HepG2 (cell line): ENCODE measurements around the gene VDR. TPM values are rescaled to one million over a fixed set of nuclear protein-coding genes. Genes with fewer than 3 reads are reported as not detected.
"Not testable (repeated sequence)": the region's sequence is repeated elsewhere in the genome, so short reads cannot be mapped to it uniquely, and the experiment has no call there.

Experiments used
- ATAC-seq: fragments of 200-7000 bp; cut with Tn5 transposase; 3 replicates; pipeline ENCODE4 v1.9.1; 2020; ENCODE audit warnings: mild to moderate bottlenecking, moderate library complexity
- BruUV-seq: library from RNA; stranded (reverse); fragments of 400-500 nt; replicated peaks from 2 replicates; lab custom pipeline; 2021; lab: Mats Ljungman, UMichigan
- CTCF ChIA-PET: fragments of 300-600 bp; formaldehyde crosslinking; extraction: SDS; loops from one replicate; lab custom pipeline; 2021; ENCODE audit warnings: low total read pairs, inconsistent platforms, low intra/inter-chr PET ratio; lab: Yijun Ruan, JAX
- POLR2A ChIA-PET: fragments of 350-600 bp; sonication (Branson Sonifier 250); formaldehyde crosslinking; loops from one replicate; lab custom pipeline; 2020; ENCODE audit warnings: antibody characterized with exemption, inconsistent platforms; lab: Yijun Ruan, JAX
- DNase-seq: peaks from one replicate; pipeline ENCODE4 v3.0.0-alpha.2; 2015; ENCODE audit warnings: low spot score
- FAIRE-seq: peaks from 3 replicates; lab custom pipeline; 2011; peaks lifted over from hg19 to GRCh38; lab: Jason Lieb, UNC
- H2AFZ ChIP-seq: one replicate; pipeline ENCODE4 v1.6.1; 2011; ENCODE audit warnings: low read length, inconsistent platforms
- H3K27ac ChIP-seq: fragments of 300-600 bp; 3 replicates; pipeline ENCODE4 v1.8.0; 2011; ENCODE audit warnings: mixed run types, mild to moderate bottlenecking, mixed read lengths, low read length, inconsistent platforms; ENCODE audit not compliant: insufficient read depth; ENCODE audit errors: extremely low read length
- H3K27me3 ChIP-seq, 2 experiments: fragments of 200-600 bp in 1 of 2; 2 replicates in 1 of 2; 3 replicates in 1 of 2; pipeline versions ENCODE4 v1.6.0 to v1.8.0; 2011; ENCODE audit warnings: low read length in 2 of 2, mild to moderate bottlenecking in 2 of 2, moderate library complexity in 2 of 2, inconsistent platforms in 1 of 2; ENCODE audit not compliant: insufficient read depth in 2 of 2, control insufficient read depth in 1 of 2
- H3K36me3 ChIP-seq, 2 experiments: fragments of 200-600 bp in 1 of 2; replicated peaks in 1 of 2; 2 replicates in 1 of 2; 3 replicates in 1 of 2; pipeline versions ENCODE4 v1.5.1 to v1.8.0; 2011; ENCODE audit warnings: low read length in 2 of 2, inconsistent platforms in 1 of 2; ENCODE audit not compliant: insufficient read depth in 2 of 2, control insufficient read depth in 1 of 2
- H3K4me1 ChIP-seq: 2 replicates; pipeline ENCODE4 v1.5.1; 2012; ENCODE audit warnings: low read length, inconsistent platforms; ENCODE audit not compliant: insufficient read depth
- H3K4me2 ChIP-seq: 2 replicates; pipeline ENCODE4 v1.6.0; 2011; ENCODE audit warnings: low read depth, low read length, inconsistent platforms
- H3K4me3 ChIP-seq, 3 experiments: fragments of 200-600 bp in 1 of 3; sonication (generic), shearing (Covaris generic) in 1 of 3; replicated peaks in 1 of 3; 2 replicates each; pipeline ENCODE4 v1.5.1; 2011 to 2016; ENCODE audit warnings: low read length in 3 of 3, inconsistent platforms in 2 of 3, low read depth in 2 of 3, mild to moderate bottlenecking in 2 of 3, control low read depth in 1 of 3, mixed read lengths in 1 of 3; ENCODE audit not compliant: insufficient read depth in 1 of 3
- H3K79me2 ChIP-seq: one replicate; pipeline ENCODE4 v1.6.1; 2011; ENCODE audit warnings: low read length, inconsistent platforms; ENCODE audit not compliant: insufficient read depth
- H3K9ac ChIP-seq: 2 replicates; pipeline ENCODE4 v1.6.0; 2011; ENCODE audit warnings: mild to moderate bottlenecking, low read depth, low read length, inconsistent platforms; ENCODE audit not compliant: insufficient read depth
- H3K9me3 ChIP-seq: 2 replicates; pipeline ENCODE4 v1.5.1; 2012; ENCODE audit warnings: mild to moderate bottlenecking, low read length
- H4K20me1 ChIP-seq: 2 replicates; pipeline ENCODE4 v1.6.0; 2011; ENCODE audit warnings: inconsistent platforms, mild to moderate bottlenecking, low read length, moderate library complexity; ENCODE audit not compliant: insufficient read depth
- SIN3B ChIP-seq: fragments of 150-350 bp; IDR thresholded peaks from 2 replicates; pipeline ENCODE4 v1.6.1; 2014; ENCODE audit warnings: low read length
- ZNF770 ChIP-seq: sonication (generic); formaldehyde crosslinking; IDR thresholded peaks from 2 replicates; pipeline ENCODE4 v1.5.0; 2020; ENCODE audit warnings: mild to moderate bottlenecking, missing genetic modification reagents
- WGBS: methylation state at CpG from one replicate; pipeline ENCODE4 v1.1.6; 2017; ENCODE audit warnings: low lambda C conversion rate; 5-methylcytosine and 5-hydroxymethylcytosine counted together
- in situ Hi-C: cut with HindIII; loops from 2 replicates; pipeline ENCODE4 v1.10.0; 2017; ENCODE audit warnings: low pct_unique_long_range_greater_than_20kb; ENCODE audit not compliant: extremely low pct_ligation_motif_present
- intact Hi-C: fragments of 100-400 bp; cut with micrococcal nuclease; formaldehyde crosslinking; loops from one replicate; pipeline ENCODE4 v1.10.0; 2022; ENCODE audit not compliant: unreplicated experiment
- polyA plus RNA-seq, 8 experiments: library from polyadenylated mRNA; depleted of rRNA in 3 of 8; stranded (reverse) in 7 of 8; unstranded in 1 of 8; fragments of >200 nt; fragmentation: Illumina TruSeq in 4 of 8; extraction: Trizol in 4 of 8; gene quantifications; 2 replicates each; pipeline versions ENCODE4 v1.2.1 to v1.2.3, GENCODE V29; 2011 to 2016; ENCODE audit warnings: low read depth in 4 of 8, missing spikeins in 1 of 8, mixed read lengths in 1 of 8; ENCODE audit not compliant: insufficient read depth in 1 of 8
- total RNA-seq, 5 experiments: library from RNA; depleted of rRNA; stranded (reverse); fragments of >200 nt; fragmentation: Illumina TruSeq; extraction: Trizol; gene quantifications; 2 replicates each; pipeline ENCODE4 v1.2.3, GENCODE V29; 2016; ENCODE audit warnings: low read depth in 1 of 5

The VDR gene
- total and polyA plus RNA-seq, 2 of the 13 experiments (the other 11 are each of a cell fraction or from before 2014, with no cell fraction given) = 0.08 to 0.33 TPM

- Histone ChIP-seq H3K27ac (no peak overlapping the region), H3K4me3 (0 out of 6 replicates have a peak overlapping the region, but pooled peaks of 1 of the 3 experiments have one; percentile 11), H3K27me3 (peaks cover 0 to under 1% of the 10 kb centered on the region in 2 experiments; a peak in 2 of 5 replicates), H3K9me3 (no peaks in the 10 kb centered on the region), H2AFZ (no peak overlapping the region), H3K4me2 (peak overlapping the region; percentile 82), H3K36me3 (no peaks in the 10 kb centered on the region), H3K79me2 (peaks cover 1% of the 10 kb centered on the region), H3K9ac (no peak overlapping the region), H3K4me1 (peaks cover 44% of the 10 kb centered on the region), H4K20me1 (peaks cover 4% of the 10 kb centered on the region; the same call in 1 of the 2 replicates)
- BruUV-seq = no TSS peak
- CTCF ChIA-PET = interaction anchor here (1.6 kb wide), 1 partner anchor 21 kb away, joined by 4 read pairs; no protein-coding TSS in a partner anchor
- POLR2A ChIA-PET = interaction anchor here (1.6 to 1.8 kb wide), 2 partner anchors 15 to 21 kb away, joined by 4 to 5 read pairs; no protein-coding TSS in a partner anchor
- intact Hi-C loops = no loop called here
- TF ChIP-seq SIN3B (no peak), ZNF770 (CRISPR knock-in tag) (peak; percentile 86; the same call in 1 of the 2 replicates)
- in situ Hi-C loops = no loop called here
- WGBS = 100% methylated on average over 3 of the region's 12 CpGs
- FAIRE-seq = no peak
- DNase-seq = no peak
- ATAC-seq = no peak
Measured at GRCh38 chr12:47816403-47817271, 88.2 kb downstream of the VDR start.

DNA sequence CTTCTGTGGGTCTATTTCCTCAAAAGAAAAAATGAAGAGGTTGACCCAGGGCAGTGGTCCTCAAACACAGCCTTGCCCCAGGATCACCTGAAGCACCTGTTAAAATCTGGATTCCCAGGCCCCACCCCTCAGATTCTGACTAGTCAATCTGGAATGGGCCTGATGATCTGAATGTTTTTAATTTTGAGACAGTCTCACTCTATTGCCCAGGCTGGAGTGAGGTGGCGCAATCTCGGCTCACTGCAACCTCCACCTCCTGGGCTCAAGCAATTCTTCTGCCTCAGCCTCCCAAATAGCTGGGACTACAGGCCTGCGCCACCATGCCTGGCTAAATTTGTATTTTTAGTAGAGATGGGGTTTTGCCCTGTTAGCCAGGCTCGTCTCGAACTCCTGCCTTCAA is 89.3 kb downstream of the VDR start:
- in situ Hi-C loops, H3K27ac ChIP-seq, FAIRE-seq, H2AFZ ChIP-seq, ATAC-seq, CTCF ChIA-PET, H3K9ac ChIP-seq, H3K27me3 ChIP-seq, H4K20me1 ChIP-seq, H3K79me2 ChIP-seq, DNase-seq, H3K4me3 ChIP-seq, H3K9me3 ChIP-seq, intact Hi-C loops, H3K4me2 ChIP-seq, POLR2A ChIA-PET, H3K36me3 ChIP-seq, BruUV-seq: not testable (repeated sequence)
- 97% methylated on average over 5 of the region's 5 CpGs for WGBS
- H3K4me1 ChIP-seq = peaks cover 32% of the 10 kb centered on the region
